Keratinocyte (primary cell): ENCODE data around the gene IGFBP1. TPM values are rescaled to one million over a fixed set of nuclear protein-coding genes. Genes with fewer than 3 reads are reported as not detected.

Experiments
- DNase-seq: peaks from one replicate; pipeline ENCODE4 v3.0.0-alpha.2; 2011; ENCODE audit warnings: low read depth, missing footprints, low spot score
- FAIRE-seq: peaks from 2 replicates; lab custom pipeline; 2011; peaks lifted over from hg19 to GRCh38; lab: Jason Lieb, UNC
- H2AFZ ChIP-seq: 2 replicates; pipeline ENCODE4 v1.6.0; 2012; ENCODE audit warnings: low read length, control low read depth, inconsistent platforms; ENCODE audit not compliant: control insufficient read depth
- H3K27ac ChIP-seq: 2 replicates; pipeline ENCODE4 v1.5.1; 2011; ENCODE audit warnings: low read length; ENCODE audit not compliant: control insufficient read depth, insufficient read depth
- H3K27me3 ChIP-seq: 3 replicates; pipeline ENCODE4 v1.6.0; 2011; ENCODE audit warnings: low read length; ENCODE audit not compliant: control insufficient read depth, insufficient read depth; ENCODE audit errors: extremely low read depth
- H3K36me3 ChIP-seq, 2 experiments: 2 replicates in 1 of 2; 3 replicates in 1 of 2; pipeline ENCODE4 v1.5.1; 2011; ENCODE audit warnings: low read length in 2 of 2, mild to moderate bottlenecking in 1 of 2; ENCODE audit not compliant: control insufficient read depth in 2 of 2, insufficient read depth in 2 of 2; ENCODE audit errors: extremely low read depth in 1 of 2
- H3K4me1 ChIP-seq: 3 replicates; pipeline ENCODE4 v1.5.1; 2011; ENCODE audit warnings: low read length; ENCODE audit not compliant: control insufficient read depth, insufficient read depth; ENCODE audit errors: extremely low read depth
- H3K4me2 ChIP-seq: 3 replicates; pipeline ENCODE4 v1.6.0; 2011; ENCODE audit warnings: low read depth, low read length; ENCODE audit not compliant: control insufficient read depth, insufficient read depth; ENCODE audit errors: extremely low read depth
- H3K4me3 ChIP-seq, 3 experiments: fragments of 200-600 bp in 1 of 3; sonication (generic) in 1 of 3; 2 replicates in 2 of 3; 3 replicates in 1 of 3; pipeline ENCODE4 v1.5.1; 2011 to 2016; ENCODE audit warnings: low read length in 3 of 3, mild to moderate bottlenecking in 3 of 3, control low read depth in 2 of 3, inconsistent platforms in 1 of 3, low read depth in 1 of 3, mixed read lengths in 1 of 3, mixed run types in 1 of 3, moderate library complexity in 1 of 3; ENCODE audit not compliant: control insufficient read depth in 2 of 3, insufficient read depth in 2 of 3; ENCODE audit errors: extremely low read depth in 1 of 3
- H3K79me2 ChIP-seq: 2 replicates; pipeline ENCODE4 v1.6.0; 2012; ENCODE audit warnings: low read length; ENCODE audit not compliant: control insufficient read depth, insufficient read depth
- H3K9ac ChIP-seq: 3 replicates; pipeline ENCODE4 v1.6.0; 2011; ENCODE audit warnings: low read length; ENCODE audit not compliant: control insufficient read depth, insufficient read depth; ENCODE audit errors: extremely low read depth
- H3K9me1 ChIP-seq: 3 replicates; pipeline ENCODE4 v1.6.0; 2011; ENCODE audit warnings: low read length; ENCODE audit not compliant: control insufficient read depth, insufficient read depth; ENCODE audit errors: extremely low read depth
- H3K9me3 ChIP-seq: 2 replicates; pipeline ENCODE4 v1.5.1; 2012; ENCODE audit warnings: low read depth, low read length; ENCODE audit not compliant: control insufficient read depth
- H4K20me1 ChIP-seq: 3 replicates; pipeline ENCODE4 v1.6.0; 2011; ENCODE audit warnings: low read length; ENCODE audit not compliant: control insufficient read depth, insufficient read depth; ENCODE audit errors: extremely low read depth
- EZH2 ChIP-seq: IDR thresholded peaks from one replicate; pipeline ENCODE4 v1.6.1; 2012; ENCODE audit warnings: inconsistent platforms, mild to moderate bottlenecking, low read length, moderate library complexity
- dilution Hi-C: fragments of 300-500 bp; cut with MboI; formaldehyde crosslinking; loops from one replicate; pipeline ENCODE4 v1.7.0; 2020; ENCODE audit warnings: low sequenced_read_pairs; ENCODE audit not compliant: extremely low pct_ligation_motif_present
- polyA plus RNA-seq, 5 experiments: library from polyadenylated mRNA; depleted of rRNA in 3 of 5; stranded (reverse) in 3 of 5; stranded (forward) in 1 of 5; unstranded in 1 of 5; fragments of >200 nt; gene quantifications; 1 replicate in 1 of 5; 2 replicates in 3 of 5; 3 replicates in 1 of 5; pipeline versions ENCODE4 v1.2.1 to v1.2.3, GENCODE V29; 2011 to 2012; ENCODE audit warnings: missing spikeins in 2 of 5, low read depth in 1 of 5, low replicate concordance in 1 of 5
- TF ChIP-seq, protein P1 (sequence below), 3 experiments: IDR thresholded peaks in 1 of 3; conservative IDR thresholded peaks in 1 of 3; optimal IDR thresholded peaks in 1 of 3; 2 replicates in 2 of 3; 3 replicates in 1 of 3; pipeline versions ENCODE3 to v1.5.1; 2011; ENCODE audit warnings: low read length in 3 of 3, mild to moderate bottlenecking in 3 of 3, moderate library complexity in 2 of 3, control low read depth in 1 of 3, inconsistent platforms in 1 of 3; ENCODE audit not compliant: insufficient read depth in 2 of 3; ENCODE audit errors: extremely low read depth in 1 of 3

The IGFBP1 gene
- polyA plus RNA-seq, 1 donor (not counting 4 experiments of a cell fraction or from before 2014, with no cell fraction given): not detected

DNA sequence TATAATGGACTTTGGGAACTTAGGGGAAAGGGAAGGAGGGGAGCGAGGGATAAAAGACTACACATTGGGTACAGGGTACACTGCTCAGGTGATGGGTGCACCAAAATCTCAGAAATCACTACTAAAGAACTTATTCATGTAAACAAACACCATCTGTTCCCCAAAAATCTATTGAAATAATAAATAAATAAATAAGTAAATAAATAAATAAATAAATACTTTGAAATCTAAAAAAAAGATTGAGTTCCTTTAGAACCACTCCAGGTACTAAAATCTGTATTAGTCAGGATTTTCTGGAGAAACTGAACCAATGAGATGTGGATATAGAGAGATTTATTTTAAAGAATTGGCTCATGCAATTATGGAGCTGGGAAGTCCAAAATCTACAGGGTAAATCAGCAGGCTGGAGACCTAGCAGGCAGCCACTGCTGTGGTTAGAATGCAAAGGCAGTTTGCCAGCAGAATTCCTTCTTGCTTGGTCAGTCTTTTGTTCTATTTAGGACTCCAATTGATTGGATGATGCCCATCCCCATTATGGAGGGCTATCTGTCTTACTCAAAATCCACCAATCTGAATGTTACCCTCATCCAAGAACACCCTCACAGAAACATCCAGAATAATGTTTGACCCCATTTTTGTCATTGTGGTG lies 8.9 kb downstream of the IGFBP1 start:
- peaks cover 17% of the 10 kb centered on the region for H3K27me3 ChIP-seq
- dilution Hi-C loops: no loop called here
- H2AFZ ChIP-seq: no peak overlapping the region
- H3K4me1 ChIP-seq: no peaks in the 10 kb centered on the region
- no peak overlapping the region for H3K4me3 ChIP-seq
- no peaks in the 10 kb centered on the region for H4K20me1 ChIP-seq
- H3K9ac ChIP-seq: no peak overlapping the region
- no peaks in the 10 kb centered on the region for H3K36me3 ChIP-seq
- H3K79me2 ChIP-seq: no peaks in the 10 kb centered on the region
- FAIRE-seq (peak; percentile 48), DNase-seq (no peak)
- no peaks in the 10 kb centered on the region for H3K9me1 ChIP-seq
- no peaks in the 10 kb centered on the region for H3K9me3 ChIP-seq
- no peak overlapping the region for H3K27ac ChIP-seq
- H3K4me2 ChIP-seq: no peak overlapping the region
- TF ChIP-seq, protein P1, sequence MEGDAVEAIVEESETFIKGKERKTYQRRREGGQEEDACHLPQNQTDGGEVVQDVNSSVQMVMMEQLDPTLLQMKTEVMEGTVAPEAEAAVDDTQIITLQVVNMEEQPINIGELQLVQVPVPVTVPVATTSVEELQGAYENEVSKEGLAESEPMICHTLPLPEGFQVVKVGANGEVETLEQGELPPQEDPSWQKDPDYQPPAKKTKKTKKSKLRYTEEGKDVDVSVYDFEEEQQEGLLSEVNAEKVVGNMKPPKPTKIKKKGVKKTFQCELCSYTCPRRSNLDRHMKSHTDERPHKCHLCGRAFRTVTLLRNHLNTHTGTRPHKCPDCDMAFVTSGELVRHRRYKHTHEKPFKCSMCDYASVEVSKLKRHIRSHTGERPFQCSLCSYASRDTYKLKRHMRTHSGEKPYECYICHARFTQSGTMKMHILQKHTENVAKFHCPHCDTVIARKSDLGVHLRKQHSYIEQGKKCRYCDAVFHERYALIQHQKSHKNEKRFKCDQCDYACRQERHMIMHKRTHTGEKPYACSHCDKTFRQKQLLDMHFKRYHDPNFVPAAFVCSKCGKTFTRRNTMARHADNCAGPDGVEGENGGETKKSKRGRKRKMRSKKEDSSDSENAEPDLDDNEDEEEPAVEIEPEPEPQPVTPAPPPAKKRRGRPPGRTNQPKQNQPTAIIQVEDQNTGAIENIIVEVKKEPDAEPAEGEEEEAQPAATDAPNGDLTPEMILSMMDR (optimal IDR thresholded peaks at IDR 0.05 in 1 of 3, IDR thresholded peaks at IDR 0.05 in 1 of 3, conservative IDR thresholded peaks at IDR 0.05 in 1 of 3; ENCODE audit: extremely low read depth in 1 of 3, insufficient read depth in 2 of 3, low read length in 3 of 3): no peak
- TF ChIP-seq EZH2: no peak

DNA sequence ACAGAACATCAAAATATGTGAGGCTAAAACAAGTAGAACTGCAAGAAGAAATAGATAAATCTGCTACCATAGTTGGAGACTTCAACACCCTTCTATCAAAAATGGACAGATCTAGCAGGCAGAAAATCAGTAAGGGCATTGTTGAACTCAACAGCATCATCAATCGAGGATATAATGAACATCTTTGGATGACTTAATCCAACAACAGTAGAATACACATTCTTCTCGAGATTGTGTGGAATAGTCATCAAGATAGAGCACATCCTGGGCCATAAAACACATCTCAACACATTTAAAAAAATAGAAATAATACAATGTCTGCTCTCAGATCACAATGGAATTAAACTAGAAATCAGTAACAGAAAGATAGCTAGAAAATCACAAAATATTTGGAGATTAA lies 9.9 kb downstream of the IGFBP1 start:
- Histone ChIP-seq H3K4me3 (no peak overlapping the region), H3K36me3 (no peaks in the 10 kb centered on the region), H4K20me1 (no peaks in the 10 kb centered on the region), H2AFZ (no peak overlapping the region), H3K9me3 (no peaks in the 10 kb centered on the region), H3K27me3 (peaks cover 17% of the 10 kb centered on the region), H3K79me2 (no peaks in the 10 kb centered on the region), H3K9ac (no peak overlapping the region), H3K27ac (no peak overlapping the region), H3K4me1 (no peaks in the 10 kb centered on the region), H3K4me2 (no peak overlapping the region), H3K9me1 (no peaks in the 10 kb centered on the region)
- FAIRE-seq: no peak
- TF ChIP-seq, protein P1 (optimal IDR thresholded peaks at IDR 0.05 in 1 of 3, IDR thresholded peaks at IDR 0.05 in 1 of 3, conservative IDR thresholded peaks at IDR 0.05 in 1 of 3; ENCODE audit: extremely low read depth in 1 of 3, insufficient read depth in 2 of 3, low read length in 3 of 3): no peak
- TF ChIP-seq EZH2: no peak
- dilution Hi-C loops: no loop called here
- no peak for DNase-seq
